IPS-18a (cell line): ENCODE data around the gene SNAP25.
A peak's percentile ranks its signal among the peaks of the same experiment; 100 is the strongest.

Experiments used
- H3K27ac ChIP-seq: one replicate; pipeline ENCODE4 v1.5.1; 2013; ENCODE audit warnings: low read length
- H3K27me3 ChIP-seq: one replicate; pipeline ENCODE4 v1.6.1; 2013; ENCODE audit warnings: mild to moderate bottlenecking, low read length; ENCODE audit not compliant: control insufficient read depth, insufficient read depth
- H3K36me3 ChIP-seq: one replicate; pipeline ENCODE4 v1.6.1; 2013; ENCODE audit warnings: low read depth, low read length; ENCODE audit not compliant: control insufficient read depth
- H3K4me1 ChIP-seq: one replicate; pipeline ENCODE4 v1.6.1; 2013; ENCODE audit warnings: low read depth, low read length; ENCODE audit not compliant: control insufficient read depth
- H3K4me3 ChIP-seq: one replicate; pipeline ENCODE4 v1.5.1; 2013; ENCODE audit warnings: low read length
- H3K9ac ChIP-seq: one replicate; pipeline ENCODE4 v1.6.1; 2013; ENCODE audit warnings: mild to moderate bottlenecking, low read length, moderate library complexity
- H3K9me3 ChIP-seq: one replicate; pipeline ENCODE4 v1.6.1; 2013; ENCODE audit warnings: low read depth, low read length; ENCODE audit not compliant: control insufficient read depth

Gene SNAP25

DNA sequence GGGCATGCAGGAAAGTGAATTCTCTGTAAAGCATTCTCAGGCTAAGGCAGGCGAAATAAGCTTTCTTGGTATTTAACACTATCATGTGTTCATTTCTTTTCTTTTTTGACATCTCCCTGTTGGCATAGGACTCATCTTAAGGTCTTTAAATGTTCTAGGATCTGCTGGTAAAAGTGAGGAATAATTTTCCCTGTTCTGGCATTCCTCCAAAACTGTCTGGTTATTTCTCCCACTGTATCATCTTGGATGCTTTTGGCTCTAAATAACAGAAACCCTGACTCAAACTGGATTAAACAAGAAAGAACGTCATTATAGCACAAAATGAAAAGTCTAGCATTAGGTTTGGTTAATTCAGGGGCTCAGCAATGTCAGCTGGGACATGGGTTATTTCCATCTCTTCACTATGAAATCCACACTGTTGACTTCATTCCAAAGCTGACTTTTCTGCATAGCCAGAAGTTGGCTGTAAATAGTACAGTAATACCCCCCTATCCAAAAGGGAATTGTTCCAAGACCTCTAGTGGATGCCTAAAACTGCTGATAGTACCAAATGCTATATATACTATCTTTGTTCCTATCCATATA lies 37.9 kb upstream of the SNAP25 start:
- Histone ChIP-seq H3K36me3 (no peaks in the 10 kb centered on the region), H3K27me3 (no peaks in the 10 kb centered on the region), H3K4me1 (no peaks in the 10 kb centered on the region), H3K27ac (no peak overlapping the region), H3K9me3 (no peaks in the 10 kb centered on the region), H3K9ac (no peak overlapping the region), H3K4me3 (no peak overlapping the region)

DNA sequence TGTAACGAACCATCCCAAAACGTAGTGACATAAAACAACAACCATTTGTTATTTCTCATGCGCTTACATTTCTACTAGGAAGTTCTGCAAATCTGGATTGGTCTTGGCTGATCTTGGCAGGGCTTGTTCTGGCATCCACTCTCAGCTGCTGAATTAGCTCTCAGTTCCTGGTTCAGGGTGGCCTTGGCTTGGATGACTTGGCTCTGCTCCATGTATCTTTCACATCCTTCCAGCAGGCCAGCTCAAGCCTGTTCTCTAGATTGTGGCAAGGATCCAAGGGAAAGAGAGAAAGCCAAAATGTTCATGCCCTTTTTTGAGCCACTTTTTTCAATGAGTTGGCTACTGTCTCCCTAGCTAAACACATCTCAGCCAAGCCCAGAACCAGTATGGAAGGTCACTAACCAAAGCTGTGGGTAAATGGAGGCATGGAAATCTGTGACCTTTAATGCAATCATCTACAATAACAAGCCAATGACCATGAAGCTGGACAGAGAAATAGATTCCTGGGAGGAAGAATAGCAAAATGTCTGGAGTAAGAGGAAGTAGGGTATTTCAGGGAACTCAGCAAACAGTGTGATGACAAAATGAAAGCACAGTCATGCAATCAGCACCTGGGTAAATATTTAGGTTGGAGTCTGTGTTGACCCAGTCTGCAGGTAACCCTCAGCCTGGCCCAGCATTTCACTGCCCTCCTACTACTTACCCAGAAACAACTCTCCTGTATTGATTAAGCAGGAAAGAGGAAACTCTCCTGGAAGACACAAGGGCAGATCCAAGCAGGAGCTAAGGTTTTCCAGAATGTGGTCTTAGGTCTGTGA lies 32.7 kb upstream of the SNAP25 start:
- Histone ChIP-seq H3K27ac (no peak overlapping the region), H3K9me3 (no peaks in the 10 kb centered on the region), H3K4me3 (no peak overlapping the region), H3K9ac (no peak overlapping the region), H3K27me3 (no peaks in the 10 kb centered on the region), H3K36me3 (no peaks in the 10 kb centered on the region), H3K4me1 (no peaks in the 10 kb centered on the region)

DNA sequence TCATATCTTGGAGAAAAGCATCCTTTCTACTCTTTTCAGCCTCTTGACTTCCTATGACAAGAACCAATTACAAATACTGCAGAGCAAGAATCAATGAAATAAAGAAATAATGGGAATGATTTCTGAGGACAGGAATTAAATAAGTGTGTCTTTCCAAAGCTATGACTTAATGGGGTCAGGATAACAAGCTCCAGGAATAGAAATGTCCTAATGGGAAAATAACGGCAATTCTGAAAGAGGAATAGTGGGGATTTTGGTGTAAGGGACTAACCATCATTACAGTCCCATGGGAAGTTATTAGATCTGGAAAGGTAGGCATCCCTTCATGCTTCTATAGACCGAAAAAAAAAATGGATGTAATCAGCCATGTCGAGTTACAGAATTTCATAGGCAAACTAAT lies 28.2 kb upstream of the SNAP25 start:
- no peaks in the 10 kb centered on the region for H3K36me3 ChIP-seq

DNA sequence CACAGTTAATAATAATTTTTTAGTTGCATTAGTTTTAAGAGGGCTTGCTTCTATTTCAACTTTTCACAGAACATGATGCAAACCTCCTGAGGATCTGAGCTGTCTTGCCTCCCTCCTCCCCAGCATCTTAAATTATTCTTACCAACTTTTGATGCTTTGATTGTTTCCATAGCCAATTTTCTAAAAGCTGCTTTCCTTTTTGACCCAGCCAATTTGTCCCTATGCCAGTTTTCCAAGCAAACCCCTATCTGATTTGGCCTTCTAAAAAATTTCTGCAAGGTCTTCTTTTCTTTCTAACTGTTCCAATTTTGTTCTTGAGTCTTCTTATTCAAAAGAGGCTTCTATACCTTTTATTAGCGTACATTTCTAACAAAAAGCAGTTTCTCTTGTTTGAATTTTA lies 26.5 kb upstream of the SNAP25 start:
- Histone ChIP-seq H3K36me3 (no peaks in the 10 kb centered on the region), H3K9ac (no peak overlapping the region), H3K27ac (no peak overlapping the region), H3K9me3 (no peaks in the 10 kb centered on the region), H3K4me3 (no peak overlapping the region), H3K27me3 (no peaks in the 10 kb centered on the region), H3K4me1 (no peaks in the 10 kb centered on the region)

More for the DNA sequence above, 28.2 kb upstream of the SNAP25 start:
- no peaks in the 10 kb centered on the region for H3K4me1 ChIP-seq
- H3K4me3 ChIP-seq, result no peak overlapping the region
- H3K27ac ChIP-seq, result no peak overlapping the region
- no peak overlapping the region for H3K9ac ChIP-seq
- no peaks in the 10 kb centered on the region for H3K9me3 ChIP-seq
- no peaks in the 10 kb centered on the region for H3K27me3 ChIP-seq

DNA sequence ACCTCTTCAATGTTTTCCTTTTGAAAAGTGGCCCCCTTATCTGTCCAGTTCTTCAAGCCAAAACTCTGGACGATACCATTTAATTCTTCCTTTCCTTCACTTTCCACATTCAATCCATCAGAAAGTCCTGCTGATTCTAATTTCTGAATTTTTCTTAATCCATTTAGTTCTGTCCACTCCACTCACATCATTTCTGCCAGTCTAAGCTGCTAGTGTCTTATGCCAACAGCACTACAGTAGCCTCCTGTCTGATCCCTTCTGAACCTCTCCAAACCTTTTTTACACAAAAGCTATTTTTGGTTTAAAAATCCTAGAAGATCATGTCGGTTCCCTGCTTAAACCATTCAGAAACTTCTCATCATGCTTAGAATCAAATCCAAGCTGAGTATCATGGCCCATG lies 24.5 kb upstream of the SNAP25 start:
- Histone ChIP-seq H3K4me3 (no peak overlapping the region), H3K9ac (no peak overlapping the region), H3K36me3 (no peaks in the 10 kb centered on the region), H3K27me3 (no peaks in the 10 kb centered on the region), H3K27ac (no peak overlapping the region), H3K4me1 (no peaks in the 10 kb centered on the region), H3K9me3 (no peaks in the 10 kb centered on the region)

DNA sequence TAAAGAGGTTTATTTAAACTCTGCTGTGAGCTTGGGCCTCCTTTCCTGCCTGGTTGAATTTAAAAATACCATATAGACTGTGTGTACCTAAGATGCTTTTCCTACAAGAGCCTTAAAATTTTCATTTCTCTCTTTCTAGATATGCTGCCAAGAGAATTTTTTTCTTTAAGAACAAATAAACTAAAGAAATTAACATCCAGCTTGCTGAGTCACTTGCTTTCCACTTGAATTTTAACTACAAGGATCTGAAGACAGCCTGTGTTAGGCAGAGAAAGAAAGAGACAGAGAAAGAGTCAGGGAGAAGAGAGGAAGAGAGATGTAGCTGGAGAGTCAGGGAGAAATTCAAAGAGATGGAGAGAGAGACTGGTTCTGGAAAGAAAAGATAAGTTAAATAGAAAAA lies 18.3 kb upstream of the SNAP25 start:
- no peak overlapping the region for H3K27ac ChIP-seq

DNA sequence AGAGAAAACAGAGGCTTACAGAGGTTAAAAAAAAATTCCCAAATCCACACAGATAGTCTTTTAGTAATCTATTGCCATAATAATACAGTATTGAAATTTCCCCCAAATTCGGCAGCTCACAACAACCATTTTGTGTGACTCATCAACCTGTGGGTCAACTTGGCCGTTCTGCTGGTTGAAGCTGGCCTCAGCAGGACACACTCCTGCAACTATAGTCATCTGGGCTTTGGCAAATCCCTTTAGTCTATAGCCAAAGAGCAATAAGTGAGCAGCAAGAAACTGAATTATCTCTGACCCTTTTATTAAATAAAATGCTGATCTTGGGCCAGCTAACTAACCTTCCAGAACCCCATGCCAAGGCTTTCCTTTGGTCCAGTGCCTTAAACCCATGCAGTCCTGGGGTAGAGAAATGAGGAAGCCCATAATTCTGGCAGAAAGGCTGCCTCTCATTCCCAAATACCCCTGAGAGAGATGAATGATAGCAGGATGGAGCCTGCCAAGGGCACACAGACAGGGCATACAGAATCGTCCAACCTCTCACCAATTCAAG lies 17.2 kb upstream of the SNAP25 start:
- no peak overlapping the region for H3K9ac ChIP-seq
- no peaks in the 10 kb centered on the region for H3K4me1 ChIP-seq
- no peaks in the 10 kb centered on the region for H3K36me3 ChIP-seq
- H3K4me3 ChIP-seq, result no peak overlapping the region
- H3K27ac ChIP-seq, result no peak overlapping the region
- H3K9me3 ChIP-seq, result no peaks in the 10 kb centered on the region
- no peaks in the 10 kb centered on the region for H3K27me3 ChIP-seq

More for the DNA sequence above, 18.3 kb upstream of the SNAP25 start:
- Histone ChIP-seq H3K4me1 (no peaks in the 10 kb centered on the region), H3K9me3 (no peaks in the 10 kb centered on the region), H3K9ac (no peak overlapping the region), H3K36me3 (no peaks in the 10 kb centered on the region), H3K4me3 (no peak overlapping the region), H3K27me3 (no peaks in the 10 kb centered on the region)

DNA sequence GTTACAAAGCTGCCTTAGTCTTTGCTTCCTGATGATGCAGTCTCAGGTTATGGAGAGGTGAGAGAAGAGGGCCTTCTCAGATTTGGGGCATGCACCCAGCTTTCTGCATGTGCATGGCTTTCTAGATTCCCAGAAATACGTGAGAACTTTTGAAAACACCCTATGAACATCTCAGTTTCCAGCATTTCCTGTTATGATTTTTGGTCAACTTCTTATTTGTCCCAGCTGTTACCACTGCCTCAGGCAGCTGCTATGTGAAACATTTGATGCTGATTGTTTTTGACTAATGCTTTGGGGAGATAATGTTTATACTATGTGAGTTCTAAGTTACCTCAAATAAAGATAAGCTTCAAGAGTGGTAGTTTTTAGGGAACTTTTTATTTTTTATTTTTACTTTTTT lies 9.5 kb upstream of the SNAP25 start:
- no peaks in the 10 kb centered on the region for H3K36me3 ChIP-seq
- no peak overlapping the region for H3K4me3 ChIP-seq
- H3K9me3 ChIP-seq, result no peaks in the 10 kb centered on the region
- no peak overlapping the region for H3K9ac ChIP-seq
- no peak overlapping the region for H3K27ac ChIP-seq
- H3K27me3 ChIP-seq, result no peaks in the 10 kb centered on the region
- no peaks in the 10 kb centered on the region for H3K4me1 ChIP-seq

DNA sequence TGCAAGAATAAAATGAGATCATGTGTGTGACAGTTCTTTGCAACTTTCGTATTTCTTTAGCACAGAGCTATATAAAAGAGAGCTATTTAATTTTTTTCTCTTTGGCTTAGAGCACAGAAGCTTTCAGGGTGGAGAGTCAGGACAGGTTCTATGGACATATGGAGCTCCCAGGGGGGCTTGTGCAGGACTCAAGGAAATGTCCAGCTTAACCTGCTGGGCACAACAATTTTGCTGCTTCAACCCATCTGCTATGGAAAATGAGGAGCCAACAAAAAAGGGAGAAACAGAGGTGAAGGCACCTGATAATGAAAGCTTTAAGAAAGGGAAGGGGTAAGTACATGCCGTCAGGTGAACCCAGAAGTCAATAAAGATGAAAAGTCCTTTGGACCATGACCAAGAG lies 5.1 kb upstream of the SNAP25 start:
- H3K9ac ChIP-seq, result no peak overlapping the region
- H3K9me3 ChIP-seq, result no peaks in the 10 kb centered on the region
- no peak overlapping the region for H3K27ac ChIP-seq
- H3K27me3 ChIP-seq, result peaks cover 29% of the 10 kb centered on the region
- H3K4me1 ChIP-seq, result peaks cover 9% of the 10 kb centered on the region
- H3K36me3 ChIP-seq, result no peaks in the 10 kb centered on the region
- H3K4me3 ChIP-seq, result no peak overlapping the region

DNA sequence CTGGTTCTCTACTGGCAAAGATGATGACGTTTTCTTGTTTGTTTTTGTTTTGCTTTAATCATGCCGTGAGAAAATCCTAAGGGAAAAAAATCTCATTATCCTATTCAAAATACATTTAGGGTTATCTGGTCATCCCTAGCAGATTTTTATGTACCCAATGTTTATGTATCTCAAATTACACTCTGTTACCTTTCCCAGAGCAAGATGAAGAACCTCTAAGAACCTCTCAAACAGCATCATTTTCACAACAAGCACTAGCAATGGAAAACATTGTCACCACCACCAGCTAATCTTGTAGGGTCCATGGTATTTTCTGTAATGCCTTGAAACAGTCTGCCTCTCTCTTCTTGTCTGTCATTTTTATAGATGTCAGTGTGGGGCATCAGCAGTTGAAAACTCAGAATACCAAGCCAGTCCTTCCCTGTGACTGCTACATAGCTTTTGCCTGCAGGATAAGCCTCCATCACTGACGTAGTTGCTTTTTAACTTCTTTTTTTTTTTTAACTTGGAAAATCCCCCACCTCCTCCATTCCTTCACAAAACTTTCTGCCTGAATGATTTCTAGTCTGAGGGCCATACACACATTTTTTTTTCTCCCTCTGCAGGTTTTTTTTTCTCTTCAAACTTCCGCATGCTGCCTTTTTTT lies 2.4 kb upstream of the SNAP25 start:
- no peaks in the 10 kb centered on the region for H3K36me3 ChIP-seq
- H3K9ac ChIP-seq, result peak overlapping the region; percentile 39
- peak overlapping the region; percentile 88 for H3K4me3 ChIP-seq
- H3K4me1 ChIP-seq, result peaks cover 9% of the 10 kb centered on the region
- no peak overlapping the region for H3K27ac ChIP-seq
- H3K9me3 ChIP-seq, result no peaks in the 10 kb centered on the region
- H3K27me3 ChIP-seq, result peaks cover 44% of the 10 kb centered on the region

DNA sequence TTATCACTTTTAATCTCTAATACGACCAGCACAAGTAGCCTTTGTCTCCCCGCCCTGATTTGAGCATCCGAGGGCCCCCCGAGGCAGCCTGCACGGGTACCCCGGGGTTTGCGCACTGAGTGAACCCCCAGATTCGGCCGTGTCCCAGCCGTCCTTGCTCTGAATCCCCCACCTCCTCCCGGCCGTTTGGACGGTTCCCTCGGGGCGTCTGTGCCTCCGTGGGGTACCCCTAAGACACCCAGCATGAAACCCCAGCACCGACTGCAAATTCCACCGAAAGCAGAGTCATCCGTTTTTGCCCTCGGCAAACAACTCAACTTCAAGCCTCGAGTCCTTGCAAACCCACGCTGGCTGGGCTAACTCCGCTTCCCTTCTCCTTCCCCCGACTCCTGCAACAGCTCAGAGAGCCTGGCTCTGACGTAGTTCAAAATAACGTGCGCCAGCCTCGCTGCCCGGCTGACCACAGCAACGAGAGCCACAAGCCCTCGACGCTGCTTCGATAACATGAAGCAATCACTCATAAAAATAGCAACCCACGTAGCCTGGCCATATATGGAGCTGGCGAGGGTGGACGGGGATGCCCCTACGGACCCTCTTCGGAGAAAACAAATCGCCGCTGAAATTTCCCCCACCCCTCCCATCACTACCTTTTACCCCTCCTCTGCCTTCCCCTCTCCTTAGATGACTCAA lies 764 bp upstream of the SNAP25 start:
- Histone ChIP-seq H3K36me3 (no peaks in the 10 kb centered on the region), H3K9ac (peak overlapping the region; percentile 68), H3K4me3 (peak overlapping the region; percentile 88), H3K27ac (no peak overlapping the region), H3K27me3 (peaks cover 44% of the 10 kb centered on the region), H3K9me3 (no peaks in the 10 kb centered on the region), H3K4me1 (peaks cover 9% of the 10 kb centered on the region)
